Smooth muscle cell (in vitro differentiated cells): ENCODE data around the gene CERS2. TPM values are rescaled to one million over a fixed set of nuclear protein-coding genes. Genes with fewer than 3 reads are reported as not detected.
A peak's percentile ranks its signal among the peaks of the same experiment; 100 is the strongest.

Experiments
- DNase-seq: peaks from one replicate; lab custom pipeline; 2025; ENCODE audit not compliant: unreplicated experiment; lab: John Stamatoyannopoulos, UW
- H2AFZ ChIP-seq: fragments of 200-600 bp; sonication (generic); 2 replicates; pipeline ENCODE4 v1.6.0; 2016; ENCODE audit warnings: antibody characterized with exemption, low read depth, mild to moderate bottlenecking
- H3F3A ChIP-seq: fragments of 200-600 bp; sonication (generic); 2 replicates; pipeline ENCODE4 v1.6.0; 2017; ENCODE audit warnings: antibody characterized with exemption, low read depth
- H3K27ac ChIP-seq: fragments of 200-600 bp; sonication (generic); 2 replicates; pipeline ENCODE4 v1.5.1; 2016; ENCODE audit warnings: low read depth, mild to moderate bottlenecking
- H3K27me3 ChIP-seq: fragments of 200-600 bp; sonication (generic); 2 replicates; pipeline ENCODE4 v1.6.1; 2016; ENCODE audit warnings: low read depth, mild to moderate bottlenecking
- H3K36me3 ChIP-seq: fragments of 200-600 bp; sonication (generic); 2 replicates; pipeline ENCODE4 v1.5.1; 2016; ENCODE audit warnings: low read depth
- H3K4me1 ChIP-seq: fragments of 200-600 bp; sonication (generic); 2 replicates; pipeline ENCODE4 v1.5.1; 2016; ENCODE audit warnings: low read depth
- H3K4me2 ChIP-seq: fragments of 200-600 bp; sonication (generic); 2 replicates; pipeline ENCODE4 v1.6.0; 2016; ENCODE audit warnings: mild to moderate bottlenecking
- H3K4me3 ChIP-seq: fragments of 200-600 bp; sonication (generic); 2 replicates; pipeline ENCODE4 v1.5.1; 2016; ENCODE audit warnings: mild to moderate bottlenecking
- H3K79me2 ChIP-seq: fragments of 200-600 bp; sonication (generic); 2 replicates; pipeline ENCODE4 v1.6.0; 2016; ENCODE audit warnings: low read depth, mild to moderate bottlenecking
- H3K9ac ChIP-seq: fragments of 200-600 bp; sonication (generic); 2 replicates; pipeline ENCODE4 v1.6.0; 2016; ENCODE audit warnings: low read depth
- H3K9me3 ChIP-seq: fragments of 200-600 bp; sonication (generic); replicated peaks from 2 replicates; pipeline ENCODE4 v1.5.1; 2016; ENCODE audit warnings: low read depth
- H4K20me1 ChIP-seq: fragments of 200-600 bp; sonication (generic); 2 replicates; pipeline ENCODE4 v1.6.0; 2016; ENCODE audit warnings: low read depth
- CTCF ChIP-seq: fragments of 200-600 bp; sonication (generic); IDR thresholded peaks from 2 replicates; pipeline ENCODE4 v1.5.1; 2017; ENCODE audit warnings: borderline replicate concordance, mild to moderate bottlenecking, antibody characterized with exemption; ENCODE audit not compliant: insufficient read depth, poor library complexity, severe bottlenecking
- WGBS: methylation state at CpG from one replicate; pipeline ENCODE4 v1.1.7; 2016; ENCODE audit warnings: low lambda C conversion rate; 5-methylcytosine and 5-hydroxymethylcytosine counted together
- polyA plus RNA-seq: library from polyadenylated mRNA; unstranded; fragments of >200 nt; fragmentation: Nextera tagmentation; extraction: Ambion mirVana; gene quantifications from 2 replicates; pipeline ENCODE4 v1.2.1, GENCODE V29; 2016
- total RNA-seq: library from RNA; depleted of rRNA; stranded (reverse); fragments of >200 nt; gene quantifications from 2 replicates; pipeline ENCODE4 v1.2.3, GENCODE V29; 2014

Gene CERS2
- total and polyA plus RNA-seq, 2 experiments from 2014 or later: 80.0 to 108 TPM

- Histone ChIP-seq H3F3A (peaks cover 23% of the 10 kb centered on the region), H3K36me3 (no peaks in the 10 kb centered on the region), H3K79me2 (peaks cover 57% of the 10 kb centered on the region), H3K4me1 (peaks cover 37% of the 10 kb centered on the region), H3K4me2 (peak overlapping the region; percentile 100), H2AFZ (no peak overlapping the region), H3K4me3 (peak overlapping the region; percentile 84), H3K9ac (peak overlapping the region; percentile 28), H4K20me1 (peaks cover 58% of the 10 kb centered on the region), H3K27me3 (no peaks in the 10 kb centered on the region), H3K9me3 (no peaks in the 10 kb centered on the region), H3K27ac (peak overlapping the region; percentile 65)
- no peak for DNase-seq
- TF ChIP-seq CTCF: no peak
- 55% methylated on average over 6 of the region's 6 CpGs for WGBS
These were observed 2.8 kb downstream of the CERS2 start for GRCh38 chr1:150971583-150972416.

GRCh38 chr1:150970808-150971582, 3.6 kb downstream of the CERS2 start:
- no peaks in the 10 kb centered on the region for H3K27me3 ChIP-seq
- H3K9me3 ChIP-seq: no peaks in the 10 kb centered on the region
- peak overlapping the region; percentile 28 for H3K9ac ChIP-seq
- no peak overlapping the region for H2AFZ ChIP-seq
- H3K27ac ChIP-seq: peak overlapping the region; percentile 65
- peaks cover 57% of the 10 kb centered on the region for H3K79me2 ChIP-seq
- peak overlapping the region; percentile 84 for H3K4me3 ChIP-seq
- H4K20me1 ChIP-seq: peaks cover 58% of the 10 kb centered on the region
- no peak for TF ChIP-seq CTCF
- peaks cover 31% of the 10 kb centered on the region for H3K4me1 ChIP-seq
- WGBS: 48% methylated on average over 11 of the region's 11 CpGs
- no peaks in the 10 kb centered on the region for H3K36me3 ChIP-seq
- peaks cover 17% of the 10 kb centered on the region for H3F3A ChIP-seq
- peak overlapping the region; percentile 100 for H3K4me2 ChIP-seq
- peak; percentile 27 for DNase-seq

- Histone ChIP-seq H3K9ac (no peak overlapping the region), H3K9me3 (no peaks in the 10 kb centered on the region), H3K4me1 (peaks cover 31% of the 10 kb centered on the region), H3K36me3 (no peaks in the 10 kb centered on the region), H3K79me2 (peaks cover 57% of the 10 kb centered on the region), H3K4me3 (no peak overlapping the region), H3K27me3 (no peaks in the 10 kb centered on the region), H2AFZ (no peak overlapping the region), H3K27ac (no peak overlapping the region), H3K4me2 (no peak overlapping the region), H4K20me1 (peaks cover 58% of the 10 kb centered on the region), H3F3A (peaks cover 11% of the 10 kb centered on the region)
- TF ChIP-seq CTCF: no peak
- WGBS: 96% methylated on average over 3 of the region's 3 CpGs
- DNase-seq: no peak
These were observed 5.0 kb downstream of the CERS2 start for GRCh38 chr1:150969626-150970025.
